Endothelial cell of umbilical vein (primary cell): ENCODE measurements around the gene USPL1. TPM values are rescaled to one million over a fixed set of nuclear protein-coding genes. Genes with fewer than 3 reads are reported as not detected.

Experiments used
- BruUV-seq: library from RNA; stranded (reverse); fragments of 400-500 nt; replicated peaks from 2 replicates; lab custom pipeline; 2021; lab: Mats Ljungman, UMichigan
- CTCF ChIA-PET: fragments of 300-600, 350-600 bp; sonication (Branson Sonifier 250); formaldehyde crosslinking; loops from one replicate; lab custom pipeline; 2021; ENCODE audit warnings: antibody characterized with exemption, inconsistent platforms; lab: Charles Lee
- POLR2A ChIA-PET: fragments of 300-600, 350-600 bp; sonication (Branson Sonifier 250); formaldehyde crosslinking; loops from one replicate; lab custom pipeline; 2021; ENCODE audit warnings: antibody characterized with exemption, inconsistent platforms; lab: Charles Lee
- DNase-seq: peaks from one replicate; pipeline ENCODE4 v3.0.0-alpha.2; 2011; ENCODE audit warnings: low read depth, low spot score
- FAIRE-seq: peaks from 2 replicates; lab custom pipeline; 2011; peaks lifted over from hg19 to GRCh38; lab: Jason Lieb, UNC
- H2AFZ ChIP-seq: 2 replicates; pipeline ENCODE4 v1.6.0; 2012; ENCODE audit warnings: low read depth, low read length, control low read depth, inconsistent platforms
- H3K27ac ChIP-seq: 2 replicates; pipeline ENCODE4 v1.5.1; 2011; ENCODE audit warnings: low read depth, mild to moderate bottlenecking, control low read depth, low read length, moderate library complexity; ENCODE audit not compliant: insufficient read depth
- H3K27me3 ChIP-seq, 2 experiments: 2 replicates each; pipeline versions ENCODE4 v1.6.0 to v1.6.1; 2011; ENCODE audit warnings: low read length in 2 of 2, mixed read lengths in 1 of 2; ENCODE audit not compliant: control insufficient read depth in 2 of 2, insufficient read depth in 2 of 2
- H3K36me3 ChIP-seq, 2 experiments: 2 replicates in 1 of 2; 3 replicates in 1 of 2; pipeline ENCODE4 v1.5.1; 2011; ENCODE audit warnings: low read length in 2 of 2, mild to moderate bottlenecking in 1 of 2, moderate library complexity in 1 of 2; ENCODE audit not compliant: control insufficient read depth in 2 of 2, insufficient read depth in 2 of 2; ENCODE audit errors: extremely low read depth in 1 of 2
- H3K4me1 ChIP-seq: 3 replicates; pipeline ENCODE4 v1.5.1; 2011; ENCODE audit warnings: mild to moderate bottlenecking, low read length; ENCODE audit not compliant: control insufficient read depth, insufficient read depth; ENCODE audit errors: extremely low read depth
- H3K4me2 ChIP-seq: 2 replicates; pipeline ENCODE4 v1.6.1; 2011; ENCODE audit warnings: low read length, control low read depth, mixed read lengths; ENCODE audit not compliant: insufficient read depth
- H3K4me3 ChIP-seq, 3 experiments: fragments of 200-600 bp in 1 of 3; sonication (generic), shearing (Covaris generic) in 1 of 3; replicated peaks in 1 of 3; 2 replicates each; pipeline ENCODE4 v1.5.1; 2011 to 2016; ENCODE audit warnings: control low read depth in 3 of 3, low read length in 3 of 3, mild to moderate bottlenecking in 2 of 3, inconsistent platforms in 1 of 3, low read depth in 1 of 3, moderate library complexity in 1 of 3; ENCODE audit not compliant: insufficient read depth in 1 of 3
- H3K79me2 ChIP-seq: 2 replicates; pipeline ENCODE4 v1.6.0; 2012; ENCODE audit warnings: low read length, inconsistent platforms; ENCODE audit not compliant: control insufficient read depth, insufficient read depth
- H3K9ac ChIP-seq: replicated peaks from 2 replicates; pipeline ENCODE3; 2011; ENCODE audit warnings: low read length, control low read depth; ENCODE audit not compliant: insufficient read depth; ENCODE audit errors: extremely low read depth
- H3K9me1 ChIP-seq: replicated peaks from 3 replicates; pipeline ENCODE4 v1.6.0; 2011; ENCODE audit warnings: mild to moderate bottlenecking, low read length; ENCODE audit not compliant: control insufficient read depth, insufficient read depth; ENCODE audit errors: extremely low read depth
- H3K9me3 ChIP-seq: replicated peaks from 2 replicates; pipeline ENCODE4 v1.5.1; 2012; ENCODE audit warnings: low read length, inconsistent platforms; ENCODE audit not compliant: control insufficient read depth, insufficient read depth
- H4K20me1 ChIP-seq: replicated peaks from 2 replicates; pipeline ENCODE3; 2011; ENCODE audit warnings: mild to moderate bottlenecking, low read length; ENCODE audit not compliant: control insufficient read depth, insufficient read depth; ENCODE audit errors: extremely low read depth
- CTCF ChIP-seq, 2 donors: IDR thresholded peaks; 1 replicate in 1 of 2; 2 replicates in 1 of 2; pipeline ENCODE4 v1.5.1; 2011; ENCODE audit warnings: low read length in 2 of 2, mild to moderate bottlenecking in 2 of 2, moderate library complexity in 2 of 2, control low read depth in 1 of 2, inconsistent platforms in 1 of 2, low read depth in 1 of 2; ENCODE audit not compliant: insufficient read depth in 1 of 2; ENCODE audit errors: extremely low read depth in 1 of 2
- EZH2 ChIP-seq: IDR thresholded peaks from 2 replicates; pipeline ENCODE4 v1.6.1; 2012; ENCODE audit warnings: borderline replicate concordance, low read depth, mild to moderate bottlenecking, moderate library complexity, low read length, inconsistent platforms; ENCODE audit not compliant: severe bottlenecking
- FOS ChIP-seq: IDR thresholded peaks from 2 replicates; pipeline ENCODE4 v1.6.1; 2011; ENCODE audit warnings: mild to moderate bottlenecking, low read length, moderate library complexity, borderline replicate concordance; ENCODE audit not compliant: insufficient read depth
- GATA2 ChIP-seq: IDR thresholded peaks from 2 replicates; pipeline ENCODE4 v1.7.0; 2011; ENCODE audit warnings: low read depth, mild to moderate bottlenecking, moderate library complexity, mixed read lengths, low read length; ENCODE audit not compliant: insufficient read length, insufficient read depth
- JUN ChIP-seq: IDR thresholded peaks from 2 replicates; pipeline ENCODE4 v1.6.1; 2011; ENCODE audit warnings: borderline replicate concordance, low read depth; ENCODE audit not compliant: insufficient read length, insufficient read depth
- MYC ChIP-seq: IDR thresholded peaks from one replicate; pipeline ENCODE4 v1.6.1; 2011; ENCODE audit warnings: mild to moderate bottlenecking, low read depth, low read length
- POLR2A ChIP-seq: IDR thresholded peaks from 2 replicates; pipeline ENCODE4 v1.6.1; 2012; ENCODE audit warnings: low read depth, mild to moderate bottlenecking, control low read depth, low read length
- POLR2AphosphoS5 ChIP-seq: IDR thresholded peaks from 2 replicates; pipeline ENCODE4 v1.6.1; 2012; ENCODE audit warnings: low read depth, mild to moderate bottlenecking, control low read depth, low read length, moderate library complexity; ENCODE audit not compliant: insufficient read depth
- dilution Hi-C: fragments of 300-500 bp; cut with MboI; formaldehyde crosslinking; loops from one replicate; pipeline ENCODE4 v1.15.0; 2019; ENCODE audit warnings: low sequenced_read_pairs; ENCODE audit not compliant: extremely low pct_ligation_motif_present
- intact Hi-C: fragments of 100-400 bp; cut with micrococcal nuclease; formaldehyde crosslinking; loops from one replicate; pipeline ENCODE4 v1.10.0; 2022
- polyA plus RNA-seq, 4 experiments: library from polyadenylated mRNA; depleted of rRNA in 3 of 4; stranded (reverse) in 3 of 4; unstranded in 1 of 4; fragments of >200 nt; gene quantifications; 2 replicates each; pipeline versions ENCODE4 v1.2.1 to v1.2.3, GENCODE V29; 2011 to 2012; ENCODE audit warnings: missing spikeins in 1 of 4
- total RNA-seq: library from RNA; stranded (reverse); gene quantifications from 2 replicates; pipeline ENCODE4 v1.2.3, GENCODE V29; 2021
- TF ChIP-seq, protein P1 (sequence below): IDR thresholded peaks from 2 replicates; pipeline ENCODE4 v1.6.1; 2011; ENCODE audit not compliant: insufficient read depth, insufficient read length

The USPL1 gene
- total and polyA plus RNA-seq, 2 donors (not counting 3 experiments of a cell fraction or from before 2014, with no cell fraction given), result 14.6 to 21.0 TPM

- intact Hi-C loops (no loop called here), dilution Hi-C loops (no loop called here)
- no peak overlapping the region for H2AFZ ChIP-seq
- no peaks in the 10 kb centered on the region for H3K9me1 ChIP-seq
- BruUV-seq, result no TSS peak
- no peaks in the 10 kb centered on the region for H4K20me1 ChIP-seq
- peaks cover 86% of the 10 kb centered on the region for H3K79me2 ChIP-seq
- H3K9ac ChIP-seq, result peak overlapping the region; percentile 69
- no peaks in the 10 kb centered on the region for H3K9me3 ChIP-seq
- no peaks in the 10 kb centered on the region for H3K27me3 ChIP-seq
- peaks cover 50% of the 10 kb centered on the region for H3K4me1 ChIP-seq
- peak overlapping the region; percentile 88 for H3K4me2 ChIP-seq
- H3K4me3 ChIP-seq, result peak overlapping the region in 2 of 3 experiments; percentile 4 to 51
- DNase-seq, result peak; percentile 86
- POLR2A ChIA-PET, result interaction anchor here (0.8 kb wide), 1 partner anchor 247 kb away, joined by 4 read pairs; no protein-coding TSS in a partner anchor
- CTCF ChIA-PET, result interaction anchor here (0.9 to 2.0 kb wide), 9 partner anchors 12 to 491 kb away, joined by 3 to 9 read pairs (median 5); no protein-coding TSS in a partner anchor
- H3K27ac ChIP-seq, result peak overlapping the region; percentile 89
- FAIRE-seq, result no peak
- no peaks in the 10 kb centered on the region for H3K36me3 ChIP-seq
- TF ChIP-seq JUN, result peak; percentile 18
- TF ChIP-seq MYC, result no peak
- TF ChIP-seq GATA2, result peak; percentile 83
- TF ChIP-seq CTCF (IDR thresholded peaks at IDR 0.05; ENCODE audit: extremely low read depth in 1 of 2, insufficient read depth in 1 of 2, low read depth in 1 of 2, low read length in 2 of 2), result no peak
- peak; percentile 14 for TF ChIP-seq POLR2A
- TF ChIP-seq, protein P1, sequence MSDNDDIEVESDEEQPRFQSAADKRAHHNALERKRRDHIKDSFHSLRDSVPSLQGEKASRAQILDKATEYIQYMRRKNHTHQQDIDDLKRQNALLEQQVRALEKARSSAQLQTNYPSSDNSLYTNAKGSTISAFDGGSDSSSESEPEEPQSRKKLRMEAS, result no peak
- no peak for TF ChIP-seq POLR2AphosphoS5
- peak; percentile 46 for TF ChIP-seq FOS
- no peak for TF ChIP-seq EZH2
These were observed 5.7 kb downstream of the USPL1 start for GRCh38 chr13:30623392-30623791.
